ENCODE measurements around the gene MYH7B.

MYH7B gene

GRCh38 chr20:34968042-34968775, 12.5 kb downstream of the MYH7B start:
- Histone ChIP-seq H3K27me3 (ENCODE audit: low read depth, low read length) (no peaks in the 10 kb centered on the region), H3K79me2 (ENCODE audit: low read length) (no peaks in the 10 kb centered on the region), H3K4me3 (ENCODE audit: low read length) (no peak overlapping the region), H3K9me3 (ENCODE audit: insufficient read depth, low read length) (no peaks in the 10 kb centered on the region), H4K20me1 (ENCODE audit: insufficient read depth, low read length) (no peaks in the 10 kb centered on the region), H2AFZ (ENCODE audit: low read depth, low read length) (no peak overlapping the region), H3K9ac (ENCODE audit: low read length) (no peak overlapping the region), H3K4me2 (ENCODE audit: low read length) (no peak overlapping the region), H3K4me1 (ENCODE audit: low read length) (no peaks in the 10 kb centered on the region), H3K36me3 (replicated peaks; ENCODE audit: low read depth, low read length) (no peaks in the 10 kb centered on the region), H3K27ac (ENCODE audit: low read length) (no peak overlapping the region)
- TF ChIP-seq EZH2phosphoT487 (IDR thresholded peaks at IDR 0.05; ENCODE audit: low read depth) (no peak), CTCF (IDR thresholded peaks at IDR 0.05; ENCODE audit: low read depth, low read length) (no peak)

- Histone ChIP-seq H3K27ac (ENCODE audit: low read length) (no peak overlapping the region), H3K9me3 (ENCODE audit: insufficient read depth, low read length) (no peaks in the 10 kb centered on the region), H3K36me3 (replicated peaks; ENCODE audit: low read depth, low read length) (no peaks in the 10 kb centered on the region), H3K9ac (ENCODE audit: low read length) (no peak overlapping the region), H4K20me1 (ENCODE audit: insufficient read depth, low read length) (no peaks in the 10 kb centered on the region), H3K4me3 (ENCODE audit: low read length) (no peak overlapping the region), H3K27me3 (ENCODE audit: low read depth, low read length) (peaks cover 7% of the 10 kb centered on the region), H3K4me1 (ENCODE audit: low read length) (no peaks in the 10 kb centered on the region), H2AFZ (ENCODE audit: low read depth, low read length) (no peak overlapping the region), H3K79me2 (ENCODE audit: low read length) (no peaks in the 10 kb centered on the region), H3K4me2 (ENCODE audit: low read length) (no peak overlapping the region)
- TF ChIP-seq CTCF (IDR thresholded peaks at IDR 0.05; ENCODE audit: low read depth, low read length): no peak
- no peak for TF ChIP-seq EZH2phosphoT487 (IDR thresholded peaks at IDR 0.05; ENCODE audit: low read depth)
Measured at GRCh38 chr20:34970193-34970840, 14.6 kb downstream of the MYH7B start.

- no peaks in the 10 kb centered on the region for H3K9me3 ChIP-seq (ENCODE audit: insufficient read depth, low read length)
- H3K36me3 ChIP-seq (replicated peaks; ENCODE audit: low read depth, low read length): no peaks in the 10 kb centered on the region
- peaks cover 7% of the 10 kb centered on the region for H3K27me3 ChIP-seq (ENCODE audit: low read depth, low read length)
- no peaks in the 10 kb centered on the region for H3K79me2 ChIP-seq (ENCODE audit: low read length)
- TF ChIP-seq CTCF (IDR thresholded peaks at IDR 0.05; ENCODE audit: low read depth, low read length): no peak
- no peak overlapping the region for H2AFZ ChIP-seq (ENCODE audit: low read depth, low read length)
- no peak overlapping the region for H3K27ac ChIP-seq (ENCODE audit: low read length)
- no peaks in the 10 kb centered on the region for H4K20me1 ChIP-seq (ENCODE audit: insufficient read depth, low read length)
- no peak overlapping the region for H3K4me3 ChIP-seq (ENCODE audit: low read length)
- H3K9ac ChIP-seq (ENCODE audit: low read length): no peak overlapping the region
- no peak overlapping the region for H3K4me2 ChIP-seq (ENCODE audit: low read length)
- no peaks in the 10 kb centered on the region for H3K4me1 ChIP-seq (ENCODE audit: low read length)
Measured at GRCh38 chr20:34970846-34971560, 15.3 kb downstream of the MYH7B start.

GRCh38 chr20:34971561-34972235, 16.0 kb downstream of the MYH7B start:
- no peaks in the 10 kb centered on the region for H3K79me2 ChIP-seq (ENCODE audit: low read length)

More at GRCh38 chr20:34971561-34972235, 16.0 kb downstream of the MYH7B start:
- Histone ChIP-seq H2AFZ (ENCODE audit: low read depth, low read length) (no peak overlapping the region), H3K36me3 (replicated peaks; ENCODE audit: low read depth, low read length) (no peaks in the 10 kb centered on the region), H4K20me1 (ENCODE audit: insufficient read depth, low read length) (no peaks in the 10 kb centered on the region), H3K9ac (ENCODE audit: low read length) (no peak overlapping the region), H3K4me2 (ENCODE audit: low read length) (no peak overlapping the region), H3K4me3 (ENCODE audit: low read length) (no peak overlapping the region), H3K4me1 (ENCODE audit: low read length) (no peaks in the 10 kb centered on the region), H3K9me3 (ENCODE audit: insufficient read depth, low read length) (no peaks in the 10 kb centered on the region), H3K27me3 (ENCODE audit: low read depth, low read length) (peaks cover 11% of the 10 kb centered on the region), H3K27ac (ENCODE audit: low read length) (no peak overlapping the region)
- no peak for TF ChIP-seq EZH2phosphoT487 (IDR thresholded peaks at IDR 0.05; ENCODE audit: low read depth)
- TF ChIP-seq CTCF (IDR thresholded peaks at IDR 0.05; ENCODE audit: low read depth, low read length): no peak
